Stimulated activated naive CD8-positive, alpha-beta T cell treated with anti-CD3 and anti-CD28 coated beads, Interleukin-15, amount 100 ng/mL, for 72 hours (primary cell): ENCODE measurements around the gene SYT1.

Experiments used
- ATAC-seq: fragments of 150-1000 bp; cut with Tn5 transposase; 2 replicates; pipeline ENCODE4 v1.10.0; 2021; ENCODE audit warnings: mild to moderate bottlenecking, moderate library complexity
- DNase-seq, 2 donors: peaks; one replicate each; pipeline ENCODE4 v3.0.0; 2021 to 2022
- H3K27ac Mint-ChIP-seq, 2 donors: one replicate each; pipeline ENCODE4 v1.8.0; 2022; ENCODE audit warnings: mild to moderate bottlenecking in 2 of 2, mixed read lengths in 2 of 2, moderate library complexity in 2 of 2
- H3K27me3 Mint-ChIP-seq: one replicate; pipeline ENCODE4 v1.8.0; 2022; ENCODE audit warnings: mixed read lengths
- H3K4me1 Mint-ChIP-seq: one replicate; pipeline ENCODE4 v1.8.0; 2022; ENCODE audit warnings: mild to moderate bottlenecking, mixed read lengths
- H3K4me3 Mint-ChIP-seq, 2 donors: one replicate each; pipeline ENCODE4 v1.8.0; 2022; ENCODE audit warnings: mild to moderate bottlenecking in 2 of 2, mixed read lengths in 2 of 2, moderate library complexity in 1 of 2
- H3K9me3 Mint-ChIP-seq, 2 donors: one replicate each; pipeline ENCODE4 v1.8.0; 2022; ENCODE audit warnings: mixed read lengths in 2 of 2

The SYT1 gene

GRCh38 chr12:79053394-79053793 lies 188.8 kb downstream of the SYT1 start:
- Mint-ChIP-seq H3K4me1 (no peaks in the 10 kb centered on the region), H3K9me3 (no peaks in the 10 kb centered on the region), H3K27ac (no peak overlapping the region), H3K4me3 (no peak overlapping the region), H3K27me3 (no peaks in the 10 kb centered on the region)
- DNase-seq (no peak), ATAC-seq (no peak)

- Mint-ChIP-seq H3K9me3 (no peaks in the 10 kb centered on the region), H3K27me3 (no peaks in the 10 kb centered on the region), H3K4me3 (no peak overlapping the region), H3K4me1 (no peaks in the 10 kb centered on the region), H3K27ac (no peak overlapping the region)
- ATAC-seq (no peak), DNase-seq (no peak)
Observed at GRCh38 chr12:79055926-79056674, 191.5 kb downstream of the SYT1 start.

DNA sequence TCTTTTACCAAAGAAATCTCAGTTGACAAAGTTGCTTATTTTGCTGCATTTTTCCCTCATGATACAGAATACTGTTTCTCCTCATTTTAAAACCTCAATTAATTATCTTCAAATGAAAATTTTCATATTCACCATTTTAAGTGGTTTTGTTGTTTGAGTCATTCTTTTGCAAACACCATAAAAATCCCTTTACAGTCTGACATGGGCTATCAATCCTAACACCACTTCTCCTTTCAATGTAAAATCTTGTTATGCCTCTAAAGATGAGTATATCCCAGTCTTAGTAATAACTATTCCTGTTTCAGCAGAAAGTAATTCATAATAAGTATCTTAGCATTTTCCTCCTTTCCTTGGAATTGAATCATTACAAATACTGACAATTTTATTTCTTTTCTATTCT lies 192.2 kb downstream of the SYT1 start:
- no peak for DNase-seq
- H3K9me3 Mint-ChIP-seq: no peaks in the 10 kb centered on the region
- no peak for ATAC-seq

GRCh38 chr12:79057540-79057939 lies 193.0 kb downstream of the SYT1 start:
- ATAC-seq (no peak), DNase-seq (no peak)
- Mint-ChIP-seq H3K9me3 (no peaks in the 10 kb centered on the region), H3K4me3 (no peak overlapping the region), H3K4me1 (no peaks in the 10 kb centered on the region), H3K27ac (no peak overlapping the region), H3K27me3 (no peaks in the 10 kb centered on the region)

More for the DNA sequence above, 192.2 kb downstream of the SYT1 start:
- Mint-ChIP-seq H3K4me3 (no peak overlapping the region), H3K27me3 (no peaks in the 10 kb centered on the region), H3K4me1 (no peaks in the 10 kb centered on the region), H3K27ac (no peak overlapping the region)

- H3K27me3 Mint-ChIP-seq: no peaks in the 10 kb centered on the region
- no peak for ATAC-seq
- no peak for DNase-seq
- H3K9me3 Mint-ChIP-seq: no peaks in the 10 kb centered on the region
- H3K4me1 Mint-ChIP-seq: no peaks in the 10 kb centered on the region
- H3K27ac Mint-ChIP-seq: no peak overlapping the region
- H3K4me3 Mint-ChIP-seq: no peak overlapping the region
Observed at GRCh38 chr12:79058342-79058741, 193.8 kb downstream of the SYT1 start.

DNA sequence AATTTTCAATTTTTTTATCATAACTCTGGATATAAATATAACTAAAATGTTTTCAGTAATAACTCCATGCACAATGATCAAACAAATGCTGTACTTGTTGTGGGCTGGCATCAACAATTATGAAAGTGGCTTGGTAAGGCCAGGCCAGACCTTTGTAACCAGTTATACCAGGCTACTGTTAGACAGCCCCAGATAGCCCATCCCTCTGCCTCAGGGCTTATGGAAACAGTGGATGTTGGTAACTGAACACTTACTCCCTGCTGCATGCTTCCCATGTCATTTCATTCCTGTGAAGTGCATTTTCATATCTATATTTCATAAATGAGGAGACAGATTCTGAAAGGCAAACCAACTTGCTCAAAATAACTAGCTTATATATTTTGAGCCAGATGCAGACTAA lies 195.0 kb downstream of the SYT1 start:
- Mint-ChIP-seq H3K4me1 (no peaks in the 10 kb centered on the region), H3K27me3 (no peaks in the 10 kb centered on the region), H3K4me3 (no peak overlapping the region), H3K27ac (no peak overlapping the region), H3K9me3 (no peaks in the 10 kb centered on the region)
- DNase-seq: no peak
- ATAC-seq: no peak

GRCh38 chr12:79063258-79063657 lies 198.7 kb downstream of the SYT1 start:
- Mint-ChIP-seq H3K9me3 (no peaks in the 10 kb centered on the region), H3K27ac (no peak overlapping the region), H3K27me3 (no peaks in the 10 kb centered on the region), H3K4me3 (no peak overlapping the region), H3K4me1 (no peaks in the 10 kb centered on the region)
- DNase-seq: no peak
- no peak for ATAC-seq

DNA sequence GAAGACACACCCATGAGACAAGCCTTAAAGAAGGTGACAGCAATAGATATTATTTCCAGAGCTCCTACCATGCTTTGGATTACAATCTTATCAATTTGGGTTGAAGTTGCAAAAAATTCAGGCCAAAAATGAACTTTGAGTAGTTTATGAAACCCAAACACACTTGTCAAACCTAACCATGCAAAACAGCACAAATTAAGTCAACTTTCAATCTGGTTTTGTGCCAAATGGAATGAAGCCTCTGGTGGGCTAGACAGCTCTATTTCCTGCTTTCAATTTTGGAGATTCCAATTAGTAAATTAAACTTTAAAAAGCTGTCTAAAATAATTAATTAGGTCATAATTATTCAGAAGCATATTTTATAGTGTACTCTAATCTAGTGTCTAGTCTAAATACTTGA lies 203.4 kb downstream of the SYT1 start:
- no peaks in the 10 kb centered on the region for H3K4me1 Mint-ChIP-seq
- ATAC-seq: no peak

GRCh38 chr12:79069009-79069408 lies 204.4 kb downstream of the SYT1 start:
- Mint-ChIP-seq H3K4me3 (no peak overlapping the region), H3K27me3 (no peaks in the 10 kb centered on the region), H3K9me3 (no peaks in the 10 kb centered on the region), H3K27ac (no peak overlapping the region), H3K4me1 (no peaks in the 10 kb centered on the region)
- DNase-seq (no peak), ATAC-seq (no peak)

More for the DNA sequence above, 203.4 kb downstream of the SYT1 start:
- Mint-ChIP-seq H3K4me3 (no peak overlapping the region), H3K27me3 (no peaks in the 10 kb centered on the region), H3K9me3 (no peaks in the 10 kb centered on the region), H3K27ac (no peak overlapping the region)
- DNase-seq: no peak

GRCh38 chr12:79071498-79071897 lies 206.9 kb downstream of the SYT1 start:
- Mint-ChIP-seq H3K27ac (no peak overlapping the region), H3K4me1 (no peaks in the 10 kb centered on the region), H3K27me3 (no peaks in the 10 kb centered on the region), H3K4me3 (no peak overlapping the region), H3K9me3 (peaks cover 0 to 5% of the 10 kb centered on the region in 2 donors)
- DNase-seq (no peak), ATAC-seq (no peak)

GRCh38 chr12:79073506-79073905 lies 208.9 kb downstream of the SYT1 start:
- no peaks in the 10 kb centered on the region for H3K4me1 Mint-ChIP-seq
- no peak overlapping the region for H3K27ac Mint-ChIP-seq
- peaks cover 5 to 7% of the 10 kb centered on the region in 2 donors for H3K9me3 Mint-ChIP-seq
- DNase-seq: no peak
- ATAC-seq: no peak
- no peaks in the 10 kb centered on the region for H3K27me3 Mint-ChIP-seq
- no peak overlapping the region for H3K4me3 Mint-ChIP-seq

- no peak for ATAC-seq
- no peak overlapping the region for H3K27ac Mint-ChIP-seq
- no peak for DNase-seq
- H3K27me3 Mint-ChIP-seq: no peaks in the 10 kb centered on the region
- no peak overlapping the region for H3K4me3 Mint-ChIP-seq
- no peaks in the 10 kb centered on the region for H3K9me3 Mint-ChIP-seq
- no peaks in the 10 kb centered on the region for H3K4me1 Mint-ChIP-seq
Observed at GRCh38 chr12:79082595-79082994, 218.0 kb downstream of the SYT1 start.

GRCh38 chr12:79083181-79083580 lies 218.6 kb downstream of the SYT1 start:
- no peak for ATAC-seq
- no peak for DNase-seq
- Mint-ChIP-seq H3K27ac (no peak overlapping the region), H3K4me1 (no peaks in the 10 kb centered on the region), H3K9me3 (no peaks in the 10 kb centered on the region), H3K27me3 (no peaks in the 10 kb centered on the region), H3K4me3 (no peak overlapping the region)

GRCh38 chr12:79085106-79085682 lies 220.6 kb downstream of the SYT1 start:
- H3K27me3 Mint-ChIP-seq: no peaks in the 10 kb centered on the region
- ATAC-seq: no peak

GRCh38 chr12:79086541-79087296 lies 222.1 kb downstream of the SYT1 start:
- H3K27me3 Mint-ChIP-seq: no peaks in the 10 kb centered on the region
- no peak overlapping the region for H3K27ac Mint-ChIP-seq
- H3K4me1 Mint-ChIP-seq: no peaks in the 10 kb centered on the region
- no peak overlapping the region for H3K4me3 Mint-ChIP-seq
- no peak for DNase-seq
- H3K9me3 Mint-ChIP-seq: peaks cover 0 to 9% of the 10 kb centered on the region in 2 donors
- ATAC-seq: no peak

More at GRCh38 chr12:79085106-79085682, 220.6 kb downstream of the SYT1 start:
- no peak overlapping the region for H3K27ac Mint-ChIP-seq
- H3K9me3 Mint-ChIP-seq: peaks cover 0 to 6% of the 10 kb centered on the region in 2 donors
- H3K4me3 Mint-ChIP-seq: no peak overlapping the region
- no peak for DNase-seq
- no peaks in the 10 kb centered on the region for H3K4me1 Mint-ChIP-seq

DNA sequence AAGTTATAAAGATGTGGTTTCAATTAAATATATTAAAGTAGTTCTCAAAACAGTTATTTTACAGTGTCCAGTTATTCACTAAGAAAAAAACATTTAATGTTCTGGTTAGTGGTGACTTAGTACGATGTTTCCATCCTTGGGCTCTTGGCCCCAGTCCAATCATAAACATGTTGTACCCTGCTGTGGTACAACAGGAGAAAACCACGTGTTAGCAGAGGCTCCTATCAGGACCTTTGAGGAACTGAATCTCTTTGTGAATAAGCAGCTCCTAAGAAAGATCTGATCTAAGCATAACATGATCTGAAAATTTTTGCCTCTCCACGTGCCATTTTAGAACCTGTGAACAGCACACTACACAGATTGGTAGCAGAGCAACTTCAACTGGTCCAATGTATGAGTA lies 234.0 kb downstream of the SYT1 start:
- no peaks in the 10 kb centered on the region for H3K9me3 Mint-ChIP-seq
- ATAC-seq: no peak
- H3K27me3 Mint-ChIP-seq: no peaks in the 10 kb centered on the region
- DNase-seq: no peak
- H3K27ac Mint-ChIP-seq: no peak overlapping the region
- no peak overlapping the region for H3K4me3 Mint-ChIP-seq
- no peaks in the 10 kb centered on the region for H3K4me1 Mint-ChIP-seq
